Measurements from ENCODE around the gene DCUN1D4.
"Not testable (repeated sequence)": the region's sequence is repeated elsewhere in the genome, so short reads cannot be mapped to it uniquely, and the experiment has no call there.

DCUN1D4 gene

GRCh38 chr4:51895816-51896408, 53.0 kb downstream of the DCUN1D4 start:
- DNase-seq = peak; percentile 5 to 64

- no peak for DNase-seq
Measured at GRCh38 chr4:51901363-51901762, 58.4 kb downstream of the DCUN1D4 start.

GRCh38 chr4:51906167-51906958, 63.4 kb downstream of the DCUN1D4 start:
- DNase-seq = no peak

GRCh38 chr4:51907006-51907669, 64.2 kb downstream of the DCUN1D4 start:
- no peak for DNase-seq

- DNase-seq = no peak
Measured at GRCh38 chr4:51909236-51909703, 66.3 kb downstream of the DCUN1D4 start.

GRCh38 chr4:51918251-51918650, 75.3 kb downstream of the DCUN1D4 start:
- DNase-seq = no peak

- DNase-seq = no peak
Measured at GRCh38 chr4:51923343-51923742, 80.4 kb downstream of the DCUN1D4 start.

GRCh38 chr4:51925307-51925706, 82.4 kb downstream of the DCUN1D4 start:
- DNase-seq = no peak

GRCh38 chr4:51930557-51930956, 87.6 kb downstream of the DCUN1D4 start:
- DNase-seq = no peak

- no peak for DNase-seq
Measured at GRCh38 chr4:51931461-51931860, 88.5 kb downstream of the DCUN1D4 start.

GRCh38 chr4:51932261-51932660, 89.3 kb downstream of the DCUN1D4 start:
- no peak for DNase-seq

- DNase-seq = no peak
Measured at GRCh38 chr4:51932684-51933083, 89.7 kb downstream of the DCUN1D4 start.

GRCh38 chr4:51940460-51940859, 97.5 kb downstream of the DCUN1D4 start:
- not testable (repeated sequence) for DNase-seq

- DNase-seq = no peak
Measured at GRCh38 chr4:51942108-51942832, 99.3 kb downstream of the DCUN1D4 start.

- DNase-seq = no peak
Measured at GRCh38 chr4:51942833-51943215, 99.9 kb downstream of the DCUN1D4 start.

GRCh38 chr4:51943221-51943620, 100.3 kb downstream of the DCUN1D4 start:
- no peak for DNase-seq

- no peak for DNase-seq
Measured at GRCh38 chr4:51958199-51958968, 115.4 kb downstream of the DCUN1D4 start.

GRCh38 chr4:51960486-51960885, 117.5 kb downstream of the DCUN1D4 start:
- no peak for DNase-seq

GRCh38 chr4:51963841-51964517, 121.0 kb downstream of the DCUN1D4 start:
- DNase-seq = no peak

- no peak for DNase-seq
Measured at GRCh38 chr4:51965862-51966261, 122.9 kb downstream of the DCUN1D4 start.
